Fibroblast of skin of left quadriceps (primary cell): ENCODE results near the gene KIAA1614.
"Not testable (repeated sequence)": the region's sequence is repeated elsewhere in the genome, so short reads cannot be mapped to it uniquely, and the experiment has no call there.

Experiments
- DNase-seq, 2 experiments: peaks; one replicate each; pipeline ENCODE4 v3.0.0-alpha.2; 2013; ENCODE audit warnings: low read depth in 2 of 2

Gene KIAA1614

DNA sequence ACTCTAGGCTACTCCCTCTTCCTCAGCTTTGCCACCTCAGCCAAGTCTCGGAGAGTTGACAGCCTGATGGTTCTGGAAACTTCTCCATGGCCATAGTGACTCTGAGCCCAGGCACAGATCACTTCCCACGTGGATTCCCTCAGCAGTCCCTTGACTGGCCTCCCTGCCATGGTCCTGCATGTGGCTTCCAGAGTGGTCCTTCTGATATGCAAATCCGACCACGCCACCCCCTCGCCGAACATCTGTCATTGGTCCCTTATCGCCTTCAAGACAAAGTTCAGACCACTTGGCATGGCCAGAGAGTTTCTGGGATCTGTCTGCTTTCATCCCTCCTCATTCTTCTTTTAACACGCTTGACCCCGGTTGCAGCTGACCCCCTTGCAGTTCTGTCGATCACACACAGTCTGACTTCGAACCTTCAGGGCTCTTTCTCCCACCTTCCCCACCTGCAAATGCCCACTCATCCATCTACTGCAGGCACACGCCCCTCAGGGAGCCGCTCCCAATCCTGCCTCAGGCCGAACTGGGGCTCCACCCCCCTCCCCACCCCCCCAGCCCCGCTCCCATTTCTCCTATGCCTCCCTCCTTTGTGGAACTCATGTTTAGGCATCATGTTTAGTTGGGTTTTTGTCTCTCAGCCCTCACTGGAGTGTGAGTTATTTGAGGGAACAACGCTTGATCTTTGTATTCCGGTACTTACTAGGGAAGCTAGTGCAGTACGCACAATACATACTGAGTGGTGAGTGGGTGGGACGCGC lies 29.0 kb downstream of the KIAA1614 start:
- DNase-seq, result no peak

DNA sequence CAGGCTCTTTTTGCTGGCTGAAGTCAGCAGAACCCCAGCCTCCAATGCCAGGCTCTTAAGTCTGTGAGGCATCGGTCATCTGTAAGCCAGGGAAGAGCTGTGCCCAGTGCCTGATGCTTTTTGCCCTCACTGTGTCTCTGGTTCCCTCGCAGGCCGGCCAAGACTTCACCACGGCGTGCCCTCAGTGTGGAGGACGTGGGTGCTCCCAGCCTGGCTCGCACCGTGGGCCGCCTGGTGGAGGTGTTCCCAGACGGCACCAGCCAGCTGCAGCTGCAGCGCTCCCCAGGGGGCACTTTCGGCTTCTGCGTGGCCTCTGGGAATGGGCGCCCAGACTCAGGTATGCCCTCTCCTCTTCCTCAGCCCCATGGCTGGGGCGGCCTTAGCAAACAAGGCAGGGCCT lies 32.5 kb downstream of the KIAA1614 start:
- DNase-seq, result no peak

DNA sequence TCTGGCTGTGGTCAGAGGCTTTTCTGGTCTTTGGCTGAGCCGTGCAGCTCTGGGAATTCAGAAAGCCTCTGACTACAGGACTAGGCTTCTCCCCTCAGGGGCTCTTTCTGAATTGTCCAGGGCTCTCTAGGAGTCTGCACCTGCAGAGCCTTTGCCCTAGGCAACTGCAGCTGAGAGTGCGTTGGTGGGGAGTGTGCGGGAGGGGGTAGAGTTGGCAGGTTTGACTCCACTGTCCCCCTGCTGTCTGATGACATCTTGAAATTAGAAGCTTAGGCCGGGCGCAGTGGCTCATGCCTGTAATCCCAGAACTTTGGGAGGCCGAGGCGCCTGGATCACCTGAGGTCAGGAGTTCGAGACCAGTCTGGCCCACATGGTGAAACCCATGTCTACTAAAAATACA lies 32.9 kb downstream of the KIAA1614 start:
- no peak for DNase-seq

DNA sequence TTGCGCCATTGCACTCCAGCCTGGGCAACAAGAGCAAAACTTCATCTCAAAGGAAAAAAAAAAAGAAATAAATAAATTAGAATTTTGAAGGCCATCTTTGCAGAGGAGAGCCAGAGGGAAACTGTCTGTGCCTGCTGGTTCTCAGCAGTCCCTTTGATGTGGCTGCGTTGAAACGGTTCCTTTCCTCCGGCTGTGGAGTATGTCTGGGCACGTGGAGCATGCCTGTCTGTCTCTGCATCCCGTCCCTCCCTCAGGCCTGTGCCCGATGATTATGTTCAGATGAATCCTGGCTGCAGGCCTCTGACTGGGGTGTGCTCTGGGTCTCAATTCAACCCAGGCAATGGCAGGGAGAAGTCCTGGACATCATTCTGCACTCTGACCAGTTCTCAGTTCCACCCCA lies 33.4 kb downstream of the KIAA1614 start:
- DNase-seq, result no peak

DNA sequence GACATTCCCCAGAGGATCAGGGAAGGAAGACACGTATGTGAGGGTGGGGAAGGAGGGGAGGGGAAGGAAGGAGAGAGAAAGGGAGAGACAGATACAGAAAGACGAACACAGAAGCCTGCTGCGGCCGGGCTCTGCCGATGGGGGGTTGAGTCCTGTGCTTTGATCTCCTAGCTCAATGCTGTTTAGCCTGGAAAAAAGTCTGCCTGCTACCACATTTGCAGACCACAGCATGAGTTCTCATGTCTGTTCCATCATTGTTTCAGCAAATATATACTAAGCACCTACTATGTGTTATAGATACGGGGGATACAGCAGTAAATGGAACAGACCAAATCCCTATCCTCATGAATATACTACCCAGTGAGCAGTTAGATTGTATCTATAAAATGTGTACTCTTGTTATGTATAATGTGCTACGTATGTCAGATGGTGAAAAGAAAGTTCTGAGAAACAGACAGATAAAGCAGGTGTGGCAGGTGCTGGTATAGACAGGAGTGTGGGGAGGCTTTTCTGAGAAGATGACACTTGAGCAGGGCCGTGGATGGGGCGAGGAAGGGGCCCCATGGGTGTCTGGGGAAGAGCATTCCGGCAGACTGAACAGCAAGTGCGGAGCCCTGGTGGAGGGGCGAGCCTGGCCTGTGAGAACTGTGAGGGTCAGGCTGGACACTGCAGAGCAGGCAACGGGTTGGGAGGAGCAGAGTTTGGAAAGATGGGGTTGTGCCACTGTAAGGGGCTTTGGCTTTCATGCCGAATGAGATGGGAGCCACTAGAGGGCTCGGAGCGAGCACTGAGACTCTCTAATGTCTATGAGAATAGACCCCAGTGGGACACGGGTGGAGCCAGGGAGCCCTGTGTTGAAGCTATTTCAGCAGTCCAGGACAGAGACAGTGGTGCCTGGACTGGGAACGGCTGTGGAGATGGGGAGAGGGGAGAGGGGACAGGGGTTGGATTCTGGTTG lies 34.1 kb downstream of the KIAA1614 start:
- no peak for DNase-seq

DNA sequence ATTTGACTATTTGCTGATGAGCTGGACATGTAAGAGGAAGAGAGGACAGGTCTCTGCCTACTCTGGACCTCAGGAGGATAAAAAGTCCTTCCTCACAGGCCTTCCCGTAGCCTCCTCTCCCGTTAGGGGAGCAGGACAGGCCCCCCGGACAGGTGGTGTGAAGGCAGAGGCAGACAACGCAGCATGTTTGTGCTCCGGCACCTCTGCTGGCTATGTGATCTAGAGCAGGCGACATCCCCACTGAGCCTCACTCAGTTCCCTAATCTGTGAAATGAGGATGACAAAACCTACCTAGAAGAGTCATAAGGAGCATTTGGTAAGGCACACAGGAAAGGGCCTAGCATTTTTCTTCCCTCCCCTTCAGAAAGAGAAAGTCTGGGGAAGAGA lies 34.8 kb downstream of the KIAA1614 start:
- DNase-seq, result no peak

DNA sequence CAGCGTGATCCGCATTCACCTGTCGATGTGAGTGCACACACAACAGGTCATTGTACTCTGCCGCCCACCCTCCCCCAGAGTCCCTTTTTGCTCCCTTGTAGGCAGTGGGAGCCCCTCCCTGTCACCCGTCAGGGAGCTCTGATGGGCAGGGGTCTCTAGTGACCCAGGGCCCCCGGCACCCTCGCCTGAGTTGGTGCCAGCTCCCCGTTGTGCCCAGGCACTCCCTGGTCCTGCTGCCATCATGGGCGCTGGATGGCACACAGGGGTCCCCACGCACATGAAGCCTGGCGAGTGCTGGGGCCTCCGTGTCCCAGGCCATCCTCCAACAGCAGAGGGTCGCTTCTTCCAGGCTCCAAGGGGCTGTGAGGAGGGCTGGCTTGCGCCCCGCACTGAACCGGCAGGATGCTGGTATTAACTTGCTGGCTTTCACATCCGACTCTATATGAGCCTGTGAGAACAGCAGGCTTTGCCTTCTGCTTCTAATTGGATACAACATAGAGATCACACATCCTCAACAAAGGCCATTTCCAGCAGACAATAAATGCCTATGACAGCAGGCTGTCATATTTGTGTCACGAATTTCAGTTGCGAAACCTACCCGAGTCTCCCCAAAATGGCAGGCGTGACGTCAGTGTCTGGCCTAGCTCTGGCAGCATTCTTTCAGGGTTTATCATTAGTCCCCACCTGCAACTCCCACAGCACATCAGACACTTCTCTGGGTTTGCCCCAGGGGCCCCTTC lies 35.4 kb downstream of the KIAA1614 start:
- no peak for DNase-seq

DNA sequence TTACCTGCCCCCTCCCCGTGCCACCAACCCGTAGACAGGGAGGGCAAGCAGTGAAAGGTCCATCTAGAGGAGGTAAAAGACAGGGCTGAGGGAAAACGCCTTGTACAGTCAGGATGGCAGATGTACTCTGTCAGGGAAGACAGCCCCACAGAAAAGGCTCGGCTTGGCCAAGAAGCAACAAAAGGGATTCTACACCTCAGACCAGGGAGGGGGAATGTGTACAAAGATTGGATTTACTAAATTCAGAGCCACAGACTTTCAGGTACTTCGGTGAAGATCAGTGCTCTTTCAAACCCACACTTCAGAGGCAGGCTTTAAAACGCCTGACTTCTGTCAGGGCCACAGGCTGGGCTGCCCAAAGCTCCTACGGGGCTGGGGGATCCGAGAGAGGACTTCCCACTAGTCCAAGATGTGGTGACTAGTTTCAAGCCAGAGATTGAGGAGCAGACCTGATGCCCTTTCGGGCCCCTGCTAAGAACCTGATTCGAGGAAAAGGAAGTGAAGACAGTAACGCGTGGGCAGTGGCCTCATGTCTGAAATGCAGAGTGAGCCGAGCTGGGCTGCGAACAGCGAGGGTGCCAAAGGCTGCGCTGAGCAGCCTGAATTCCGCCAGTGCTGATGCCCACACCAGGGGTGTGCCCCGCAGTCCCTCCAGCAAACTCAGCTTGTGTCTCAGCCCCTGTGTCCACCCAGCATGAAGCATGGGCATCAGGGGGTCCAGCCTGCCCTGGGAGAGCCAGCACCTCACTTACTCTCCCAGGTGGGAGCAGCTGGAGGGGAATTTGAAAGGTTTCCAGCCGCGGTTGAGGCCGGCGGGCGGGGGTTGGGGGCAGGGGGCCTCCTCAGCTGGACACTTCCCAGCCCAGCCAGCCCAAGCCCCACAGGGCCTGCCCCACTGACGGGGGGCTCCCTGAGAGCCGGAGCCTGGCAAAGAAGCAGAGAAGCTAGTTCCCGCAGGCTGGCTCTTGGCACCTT lies 36.2 kb downstream of the KIAA1614 start:
- DNase-seq, result no peak

DNA sequence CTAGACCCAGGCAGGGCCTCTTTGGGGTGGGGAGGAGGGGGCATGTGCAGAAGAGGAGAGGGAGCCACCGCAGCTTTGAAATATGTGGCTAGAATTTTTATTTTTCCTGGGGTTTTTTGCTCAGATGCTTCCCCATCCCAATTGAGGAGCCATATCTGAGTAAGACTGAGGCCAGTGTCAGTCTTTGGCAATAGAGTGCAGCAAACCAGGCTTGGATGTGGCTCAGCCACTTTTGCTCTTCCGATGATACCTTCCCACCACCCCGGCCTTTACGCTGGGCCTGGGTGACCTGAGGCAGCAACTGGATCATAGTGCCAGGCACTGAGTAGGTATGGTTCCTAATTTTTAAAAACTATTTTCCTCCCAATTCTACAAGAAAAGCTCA lies 36.9 kb downstream of the KIAA1614 start:
- DNase-seq, result no peak

DNA sequence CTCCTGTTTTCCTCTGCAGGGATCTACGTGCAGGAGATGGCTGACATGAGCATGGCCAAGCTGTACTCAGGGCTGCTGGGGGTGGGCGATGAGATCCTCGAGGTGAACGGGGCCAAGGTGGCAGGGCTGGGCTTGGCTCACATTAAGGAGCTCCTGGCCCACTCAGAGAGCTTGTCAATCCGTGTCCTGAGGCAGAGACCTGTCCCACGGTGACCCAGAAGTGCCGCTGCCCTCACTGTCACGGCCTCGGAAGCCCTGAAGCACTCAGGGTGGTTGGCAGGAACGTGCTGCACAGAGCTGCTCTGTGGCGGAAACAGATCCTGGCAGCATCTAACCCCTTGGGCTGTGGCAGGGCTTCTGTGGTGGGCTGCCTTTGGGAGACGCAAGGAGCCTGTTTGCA lies 37.6 kb downstream of the KIAA1614 start:
- no peak for DNase-seq

DNA sequence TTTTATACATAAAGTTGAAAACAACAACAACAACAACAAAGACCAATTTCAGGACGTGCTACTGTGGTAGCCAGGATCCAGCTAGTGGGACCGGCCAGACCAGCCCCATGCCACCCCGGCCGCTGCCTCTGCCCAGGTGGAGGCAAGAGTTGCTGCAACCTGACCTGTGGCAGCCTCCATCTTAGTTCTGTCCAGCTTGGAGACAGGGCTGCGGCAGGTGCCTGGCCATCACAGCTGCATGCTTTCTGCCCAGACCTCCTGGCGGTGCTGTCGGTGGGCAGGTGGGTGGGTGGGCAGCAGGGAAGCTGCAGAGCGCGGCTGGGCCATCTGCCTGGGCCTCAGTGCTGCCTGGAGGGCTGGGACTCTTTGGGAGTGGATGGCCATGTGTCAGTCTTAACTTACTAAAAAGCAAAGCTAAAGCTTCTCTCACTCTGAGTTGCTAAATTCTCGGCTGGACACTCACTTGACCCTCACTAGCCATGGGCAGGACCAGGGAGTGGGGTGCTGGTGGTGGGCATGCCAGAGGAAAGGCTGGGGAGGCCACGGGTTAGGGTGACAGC lies 38.6 kb downstream of the KIAA1614 start:
- no peak for DNase-seq

DNA sequence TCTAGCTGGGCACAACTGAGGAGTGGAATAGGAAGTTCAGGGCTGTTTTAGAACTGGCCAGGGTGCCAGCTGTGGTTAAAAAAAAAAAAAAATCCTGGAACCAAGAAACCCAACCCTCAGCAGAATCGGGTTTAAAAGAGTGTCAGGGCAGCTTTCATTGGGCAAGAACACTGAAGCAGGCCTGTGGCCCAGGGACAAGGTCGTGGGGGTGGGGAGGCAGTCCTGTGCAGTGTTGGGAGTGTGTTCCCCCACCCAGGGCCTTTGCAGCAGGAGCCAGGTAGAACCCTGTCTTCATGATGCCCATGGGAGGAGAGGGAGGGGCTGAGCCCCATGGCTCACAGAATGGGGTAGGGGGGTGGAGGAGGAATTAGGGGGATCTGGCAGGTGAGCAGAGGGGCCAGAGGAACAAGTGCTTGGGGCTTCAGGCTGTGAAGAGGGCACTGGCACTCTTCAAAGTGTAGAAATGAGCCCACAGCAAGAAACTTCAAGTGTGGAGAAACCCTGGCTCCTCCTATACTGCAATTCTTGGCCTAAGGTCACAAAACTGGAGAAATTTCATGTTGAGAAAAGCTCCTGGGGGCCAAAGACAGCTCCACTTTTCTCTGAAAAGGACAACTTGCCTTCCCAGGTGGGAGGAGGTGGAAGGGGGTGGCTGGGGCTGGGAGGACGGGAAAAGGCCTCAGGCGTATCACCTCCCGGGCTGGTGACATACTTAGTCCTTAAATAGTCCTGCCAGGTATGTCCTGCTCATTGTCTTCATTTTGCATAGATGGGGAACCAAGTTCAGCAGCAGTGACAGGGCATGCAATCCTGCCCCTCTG lies 39.3 kb downstream of the KIAA1614 start:
- no peak for DNase-seq

DNA sequence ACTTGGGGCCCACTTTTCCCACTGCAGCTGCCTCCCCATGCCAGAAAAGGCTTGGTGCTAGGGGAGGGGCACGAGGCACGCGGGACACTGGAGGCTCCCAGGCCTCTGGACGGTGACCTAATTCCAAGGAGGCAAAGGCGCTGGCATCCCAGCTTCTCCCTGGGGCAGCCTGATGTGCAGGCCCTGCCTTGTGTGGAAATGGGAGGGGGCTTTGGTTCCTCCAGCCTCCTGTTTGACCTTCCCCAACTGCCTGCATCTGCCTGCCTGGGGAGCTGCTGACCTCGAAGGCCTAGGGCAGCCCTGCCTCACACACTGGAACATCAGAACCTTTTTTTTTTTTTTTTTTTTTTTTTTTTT lies 39.9 kb downstream of the KIAA1614 start:
- DNase-seq, result no peak

DNA sequence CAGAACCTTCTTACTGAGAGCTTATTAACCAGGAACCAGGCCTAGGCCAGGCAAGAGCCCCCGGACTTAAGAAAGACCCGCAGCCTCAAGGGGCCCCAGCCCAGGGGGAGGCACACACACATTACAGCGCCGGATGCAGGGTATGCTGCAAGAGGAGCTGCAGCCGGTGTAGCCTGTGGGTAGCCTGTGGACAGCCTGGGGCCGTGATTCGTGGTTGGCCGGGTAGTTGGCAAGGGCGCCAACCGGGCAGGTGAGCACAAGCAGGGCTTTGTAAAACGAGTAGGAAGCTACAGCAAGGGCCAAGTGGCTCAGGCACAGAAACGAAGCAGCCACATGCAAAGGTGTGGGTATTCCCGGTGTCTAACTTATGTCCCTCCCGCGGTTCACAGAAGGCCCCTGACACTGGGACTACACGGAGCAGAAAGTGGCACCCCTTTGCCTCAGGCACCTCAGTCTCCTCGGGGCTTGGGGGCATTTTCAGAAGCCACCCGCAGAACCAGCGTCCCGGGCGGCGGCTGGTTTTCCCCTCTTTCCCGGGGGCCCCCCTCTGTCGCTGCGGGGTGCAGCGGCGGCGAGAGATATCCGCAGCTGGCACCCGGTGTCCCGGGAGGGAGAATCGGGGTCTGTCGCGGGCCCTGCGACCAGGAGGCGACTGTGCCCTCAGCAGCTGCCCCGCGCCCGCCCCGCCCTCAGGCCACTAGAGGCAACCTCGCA lies 40.8 kb downstream of the KIAA1614 start:
- no peak for DNase-seq

DNA sequence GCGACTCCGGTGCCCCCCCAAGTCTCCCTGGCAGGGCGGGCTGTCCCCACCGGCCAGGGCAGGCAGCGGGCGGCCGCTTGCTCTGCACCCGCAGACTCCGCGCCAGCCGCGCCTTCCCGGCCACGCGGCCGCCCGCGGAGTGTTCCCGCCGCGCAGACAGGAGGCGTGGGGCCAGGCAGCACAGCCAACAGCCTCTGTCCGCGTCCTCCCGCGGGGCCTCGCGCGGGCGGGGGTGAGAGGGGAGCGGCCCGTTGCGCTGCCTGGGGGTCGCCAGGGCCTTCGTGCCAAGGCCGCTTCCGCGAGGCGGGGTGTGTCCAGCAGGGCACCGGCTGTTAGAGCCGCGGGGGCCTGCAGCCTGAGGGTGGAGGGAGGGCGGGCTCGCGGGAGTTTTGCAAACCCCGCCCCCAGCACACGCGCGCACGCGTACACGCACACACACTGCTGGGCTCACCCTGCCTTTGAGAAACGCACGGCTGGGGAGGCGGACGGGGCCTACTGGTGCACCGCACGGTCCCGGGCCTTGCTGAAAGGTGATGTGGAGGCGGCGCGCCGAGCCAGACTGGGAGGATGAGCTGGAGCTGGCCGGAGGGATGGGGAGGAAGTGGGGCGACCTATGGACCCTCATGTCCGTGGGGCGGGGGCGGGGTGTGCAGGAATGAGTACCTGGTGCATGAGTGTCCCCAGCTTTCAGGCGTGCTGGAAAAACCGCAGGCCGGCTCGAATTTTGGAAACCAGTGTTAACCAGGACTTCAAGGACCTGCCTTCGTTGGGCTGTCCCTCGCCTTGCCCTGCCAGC lies 41.5 kb downstream of the KIAA1614 start:
- DNase-seq, result peak; percentile 17 to 21

DNA sequence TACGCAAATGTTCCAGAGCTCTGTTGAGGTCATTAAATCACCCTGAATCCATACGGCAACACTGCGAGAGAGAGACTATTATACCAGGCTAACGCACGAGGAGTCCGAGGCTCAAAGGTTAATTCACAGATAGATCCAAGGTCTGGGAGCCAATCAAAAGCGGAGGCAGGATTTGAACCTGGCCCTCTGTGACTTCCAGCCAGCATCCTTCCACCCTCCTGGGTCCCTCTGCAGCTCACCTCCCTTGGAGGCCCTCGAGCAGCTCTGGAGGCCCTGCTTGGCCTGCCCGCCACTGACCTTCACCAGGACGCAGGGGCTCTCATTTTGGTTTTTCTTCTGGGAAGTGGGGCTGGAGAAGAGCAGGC lies 42.1 kb downstream of the KIAA1614 start:
- no peak for DNase-seq

DNA sequence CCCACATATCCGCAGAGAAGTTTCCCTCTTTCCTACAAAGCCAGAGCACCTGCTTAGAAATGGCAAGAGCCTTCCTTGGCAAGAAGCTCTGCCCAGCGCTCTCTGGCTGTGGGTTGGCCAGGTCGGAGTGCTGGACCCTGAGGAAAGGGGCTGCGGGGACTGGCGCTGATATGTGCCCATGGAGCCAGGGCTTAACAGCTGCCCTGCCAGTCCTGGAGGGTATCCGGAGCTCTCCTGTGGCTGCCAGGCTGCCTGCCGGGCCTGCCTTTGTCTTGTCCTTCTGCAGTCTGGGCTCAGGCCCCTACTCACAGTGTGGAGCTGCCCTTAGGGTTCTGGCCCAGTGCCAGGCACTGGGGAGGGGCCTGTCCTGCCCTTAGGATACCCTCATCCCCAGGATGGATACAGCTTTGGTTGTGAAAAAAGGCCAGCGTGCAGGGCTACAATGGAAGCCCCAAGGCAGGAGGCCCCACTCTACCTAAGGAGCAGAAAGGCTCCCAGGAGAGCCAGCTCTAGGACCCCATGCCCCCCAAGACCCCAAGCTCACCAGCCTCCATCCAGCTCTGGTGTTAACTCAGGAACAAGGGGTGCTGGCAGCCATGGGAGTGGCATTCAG lies 43.4 kb downstream of the KIAA1614 start:
- DNase-seq, result no peak

DNA sequence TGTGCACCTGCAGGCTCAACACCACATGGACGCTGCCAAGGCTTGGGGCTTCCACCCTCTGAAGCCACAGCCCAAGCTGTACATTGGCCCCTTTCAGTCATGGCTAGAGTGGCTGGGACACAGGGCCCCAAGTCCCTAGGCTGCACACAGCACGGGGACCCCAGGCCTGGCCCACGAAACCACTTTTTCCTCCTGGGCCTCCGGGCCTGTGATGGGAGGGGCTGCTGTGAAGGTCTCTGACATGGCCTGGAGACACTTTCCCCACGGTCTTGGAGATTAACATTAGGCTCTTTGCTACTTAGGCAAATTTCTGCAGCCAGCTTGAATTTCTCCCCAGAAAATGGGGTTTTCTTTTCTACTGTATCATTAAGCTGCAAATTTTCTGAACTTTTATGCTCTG lies 46.9 kb downstream of the KIAA1614 start:
- DNase-seq, result not testable (repeated sequence)
